ENCODE results near the gene SLC7A1.
A peak's percentile ranks its signal among the peaks of the same experiment; 100 is the strongest.
"Not testable (repeated sequence)": the region's sequence is repeated elsewhere in the genome, so short reads cannot be mapped to it uniquely, and the experiment has no call there.

The SLC7A1 gene

GRCh38 chr13:29595380-29596063 is at the start of gene SLC7A1:
Gene SLC7A1, minus strand, starts transcription at chr13:29595688. Its CDS starts 59,500 bp downstream, at chr13:29536188.
- peak in 41 of 42 donors; percentile 37 to 88 (median 74) for DNase-seq
- intact Hi-C loops (cut with DNase I), result loop anchor here (10.0 kb wide), 1 partner anchor 519 kb away; no protein-coding TSS in a partner anchor

- DNase-seq, result no peak
- intact Hi-C loops (cut with DNase I), result no loop called here
Observed at GRCh38 chr13:29640665-29641064, 45.2 kb upstream of the SLC7A1 start.

- DNase-seq; intact Hi-C loops (cut with DNase I): not testable (repeated sequence)
Observed at GRCh38 chr13:29636831-29637230, 41.3 kb upstream of the SLC7A1 start.

DNA sequence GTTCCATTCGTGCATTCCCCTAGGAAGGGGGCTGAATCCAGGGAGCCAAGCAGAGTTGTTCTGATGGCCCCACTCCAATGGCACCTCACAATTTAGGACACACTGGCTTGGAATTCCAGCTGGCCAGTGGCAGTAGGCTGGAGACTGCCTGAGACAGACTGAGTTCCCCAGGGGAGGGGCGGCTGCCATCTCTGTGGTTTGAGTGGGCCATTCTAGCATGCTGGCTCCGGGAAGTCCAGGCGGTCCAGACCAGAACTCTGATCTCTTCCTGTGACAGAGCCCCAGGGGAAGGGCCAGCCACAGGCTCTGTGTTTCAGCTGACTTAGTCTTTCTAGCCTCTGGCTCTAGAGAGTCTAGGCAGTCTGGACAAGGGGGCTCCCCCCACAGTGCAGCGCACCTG is 29.5 kb upstream of the SLC7A1 start:
- intact Hi-C loops (cut with DNase I), result no loop called here
- no peak for DNase-seq

DNA sequence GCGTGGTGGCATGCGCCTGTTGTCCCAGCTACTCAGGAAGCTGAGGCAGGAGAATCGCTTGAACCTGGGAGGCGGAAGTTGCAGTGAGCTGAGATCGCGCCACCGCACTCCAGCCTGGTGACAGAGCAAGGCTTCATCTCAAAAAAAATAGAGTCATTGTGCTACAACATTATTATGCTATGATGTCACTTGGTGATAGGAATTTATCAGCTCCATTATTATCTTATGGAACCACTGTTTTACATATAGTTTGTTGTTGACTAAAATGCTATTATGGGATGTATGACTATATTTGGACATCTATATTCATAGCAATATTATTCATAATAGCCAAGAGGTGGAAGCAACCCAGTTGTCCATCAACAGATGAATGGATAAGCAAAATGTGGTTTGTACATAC is 26.4 kb upstream of the SLC7A1 start:
- no peak for DNase-seq
- intact Hi-C loops (cut with DNase I), result no loop called here

- no peak for DNase-seq
- intact Hi-C loops (cut with DNase I), result no loop called here
Observed at GRCh38 chr13:29621051-29621800, 25.7 kb upstream of the SLC7A1 start.

GRCh38 chr13:29619995-29620394 is 24.5 kb upstream of the SLC7A1 start:
- DNase-seq, result no peak
- intact Hi-C loops (cut with DNase I), result no loop called here

GRCh38 chr13:29613101-29613500 is 17.6 kb upstream of the SLC7A1 start:
- no peak for DNase-seq
- intact Hi-C loops (cut with DNase I), result no loop called here

DNA sequence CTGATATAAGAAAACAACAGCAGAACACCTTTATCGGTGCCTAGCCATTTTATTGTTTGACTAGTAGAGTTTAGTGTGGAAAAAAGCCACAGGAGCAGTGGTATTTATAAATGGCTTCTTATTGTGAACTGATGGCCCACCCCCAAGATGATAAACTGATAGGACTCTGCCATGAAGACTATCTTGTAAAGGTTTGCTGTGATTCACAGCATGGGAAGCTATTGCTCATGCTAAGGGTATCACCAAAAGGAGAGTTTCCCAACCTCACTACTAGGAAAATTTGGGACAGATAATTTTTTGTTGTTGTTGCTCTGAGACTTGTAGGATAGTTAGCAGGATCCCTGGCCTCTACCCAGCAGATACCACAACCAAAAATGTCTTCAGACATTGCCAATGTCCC is 12.0 kb upstream of the SLC7A1 start:
- no peak for DNase-seq
- intact Hi-C loops (cut with DNase I), result no loop called here

DNA sequence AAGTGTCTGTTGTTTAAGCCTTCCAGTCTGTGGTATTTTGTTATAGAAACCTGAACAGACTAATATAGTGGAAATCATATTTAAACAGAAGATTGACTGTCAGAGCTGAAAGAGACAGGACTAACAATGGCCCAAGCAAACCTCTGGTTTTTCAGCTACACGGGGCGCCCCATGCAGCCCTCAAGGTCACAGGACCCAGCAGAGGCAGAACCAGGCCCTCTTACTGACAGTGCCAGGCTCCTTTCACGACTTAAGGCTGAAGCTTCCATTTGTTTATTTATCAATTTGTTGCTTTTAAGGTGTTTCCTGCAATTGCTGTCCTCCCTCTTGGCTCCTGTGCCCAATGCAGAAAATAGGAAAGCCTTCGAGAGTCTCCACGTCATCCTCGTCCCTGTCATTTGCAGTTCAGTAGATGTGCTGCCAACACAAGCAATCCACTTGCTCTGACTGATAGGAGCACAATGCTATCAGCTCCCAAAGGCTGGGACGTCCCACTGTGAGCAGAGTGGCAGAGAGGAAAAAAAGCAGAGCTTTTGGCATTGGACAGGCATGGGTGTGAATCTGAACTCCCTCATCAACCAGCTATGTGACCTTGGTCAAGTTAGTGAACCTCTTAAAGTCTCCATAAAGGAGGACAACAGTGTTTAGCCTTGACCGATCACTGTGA is 10.5 kb upstream of the SLC7A1 start:
- intact Hi-C loops (cut with DNase I), result no loop called here
- DNase-seq, result no peak

DNA sequence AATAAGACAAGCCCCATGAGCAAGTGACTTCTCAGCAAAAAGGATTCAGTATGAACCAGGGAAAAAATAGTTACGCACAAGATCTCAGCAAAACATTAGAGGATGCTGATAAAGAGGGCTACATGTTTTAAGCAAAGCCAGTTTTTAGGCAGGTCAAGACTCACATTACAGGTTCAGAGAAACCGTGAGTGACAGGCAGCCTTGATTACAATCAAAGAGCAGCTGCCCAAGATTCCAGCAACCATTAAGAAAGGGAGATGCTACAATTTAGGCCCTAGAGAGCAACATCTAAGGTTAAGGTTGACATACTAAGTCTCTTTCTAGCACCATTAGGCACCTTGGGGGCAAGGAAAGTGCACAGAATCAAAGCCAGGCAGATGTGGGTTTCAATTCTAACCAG is 2.8 kb upstream of the SLC7A1 start:
- intact Hi-C loops (cut with DNase I), result loop anchor here (10.0 kb wide), 1 partner anchor 516 kb away; no protein-coding TSS in a partner anchor
- DNase-seq, result no peak

- intact Hi-C loops (cut with DNase I), result loop anchor here (10.0 kb wide), 1 partner anchor 517 kb away; no protein-coding TSS in a partner anchor
- DNase-seq, result no peak
Observed at GRCh38 chr13:29597706-29598105, 2.2 kb upstream of the SLC7A1 start.

- no peak for DNase-seq
- intact Hi-C loops (cut with DNase I), result loop anchor here (10.0 kb wide), 1 partner anchor 518 kb away; no protein-coding TSS in a partner anchor
Observed at GRCh38 chr13:29597246-29597645, 1.8 kb upstream of the SLC7A1 start.

GRCh38 chr13:29596064-29596418 is 553 bp upstream of the SLC7A1 start:
- intact Hi-C loops (cut with DNase I), result loop anchor here (10.0 kb wide), 1 partner anchor 519 kb away; no protein-coding TSS in a partner anchor
- DNase-seq, result no peak

GRCh38 chr13:29594710-29595379 is 643 bp downstream of the SLC7A1 start:
- peak in 37 of 42 donors; percentile 26 to 76 (median 52) for DNase-seq
- intact Hi-C loops (cut with DNase I), result loop anchor here (10.0 kb wide), 1 partner anchor 520 kb away; no protein-coding TSS in a partner anchor

DNA sequence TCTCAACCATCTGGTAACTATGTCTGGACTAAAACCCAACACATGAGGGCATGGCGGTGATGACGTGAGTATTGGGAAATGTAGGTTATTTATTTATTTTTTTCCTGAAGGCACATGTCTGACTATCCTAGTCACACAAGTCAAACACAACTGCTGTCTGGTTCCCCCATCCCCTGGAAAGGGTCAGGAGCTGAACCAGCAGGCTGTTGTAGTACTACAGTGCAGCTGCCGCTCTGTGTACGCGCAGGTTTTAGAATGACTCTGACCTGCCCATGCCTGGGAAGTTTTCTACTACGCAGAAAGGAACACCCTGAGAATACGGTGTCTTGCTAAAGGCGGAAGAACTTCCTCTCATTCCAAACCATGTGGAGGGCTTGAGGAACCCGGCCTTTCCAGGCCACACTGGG is 1.2 kb downstream of the SLC7A1 start:
- intact Hi-C loops (cut with DNase I), result loop anchor here (10.0 kb wide), 1 partner anchor 520 kb away; no protein-coding TSS in a partner anchor
- peak in 7 of 42 donors; percentile 8 to 45 (median 20) for DNase-seq

- intact Hi-C loops (cut with DNase I), result loop anchor here (10.0 kb wide), 1 partner anchor 521 kb away; no protein-coding TSS in a partner anchor
- DNase-seq, result peak in 1 of 42 donors; percentile 25
Observed at GRCh38 chr13:29593605-29594297, 1.7 kb downstream of the SLC7A1 start.

DNA sequence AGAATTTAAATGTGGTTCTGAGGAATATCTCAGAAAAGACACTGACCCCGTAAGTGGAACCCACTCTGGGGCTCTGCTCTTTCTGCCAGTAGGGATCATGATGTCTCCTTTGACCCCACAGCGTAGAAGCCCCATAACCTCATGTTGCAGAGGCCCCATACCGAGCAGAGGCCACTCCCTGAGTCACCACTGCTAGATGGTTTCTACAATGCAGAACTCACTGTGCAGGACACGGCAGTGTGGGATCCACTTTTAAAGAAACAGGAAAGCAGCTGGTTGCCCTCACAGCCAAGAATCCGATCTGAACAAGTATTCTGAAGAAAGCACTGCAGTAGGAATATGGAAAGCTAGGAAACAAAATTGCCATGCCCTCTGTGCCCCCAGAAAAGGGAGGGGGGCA is 4.2 kb downstream of the SLC7A1 start:
- intact Hi-C loops (cut with DNase I), result loop anchor here (10.0 kb wide), 1 partner anchor 523 kb away; no protein-coding TSS in a partner anchor
- no peak for DNase-seq

All from head of caudate nucleus (tissue), 42 donors.